Type B pancreatic cell (in vitro differentiated cells): ENCODE results near the gene SSNA1. TPM values are rescaled to one million over a fixed set of nuclear protein-coding genes. Genes with fewer than 3 reads are reported as not detected.
A peak's percentile ranks its signal among the peaks of the same experiment; 100 is the strongest.

Experiments used
- DNase-seq: peaks from one replicate; pipeline ENCODE4 v3.0.0; 2021; ENCODE audit warnings: mixed read lengths; ENCODE audit not compliant: unreplicated experiment; ENCODE audit errors: extremely low spot score
- H3K27ac Mint-ChIP-seq: 2 replicates; pipeline ENCODE4 v1.8.0; 2021; ENCODE audit warnings: mild to moderate bottlenecking, mixed read lengths
- H3K27me3 Mint-ChIP-seq: 2 replicates; pipeline ENCODE4 v1.8.0; 2021; ENCODE audit warnings: mixed read lengths
- H3K36me3 Mint-ChIP-seq: 2 replicates; pipeline ENCODE4 v1.8.0; 2021; ENCODE audit warnings: mixed read lengths
- H3K4me1 Mint-ChIP-seq: one replicate; pipeline ENCODE4 v1.8.0; 2021; ENCODE audit warnings: mixed read lengths; ENCODE audit not compliant: unreplicated experiment
- H3K4me3 Mint-ChIP-seq: 2 replicates; pipeline ENCODE4 v1.8.0; 2021; ENCODE audit warnings: mild to moderate bottlenecking, mixed read lengths
- H3K9me3 Mint-ChIP-seq: 2 replicates; pipeline ENCODE4 v1.8.0; 2021; ENCODE audit warnings: mixed read lengths
- CTCF ChIP-seq: fragments of 200-600 bp; sonication (generic); conservative IDR thresholded peaks from 2 replicates; pipeline ENCODE4 v1.5.0; 2021; ENCODE audit warnings: antibody characterized with exemption, mild to moderate bottlenecking
- total RNA-seq: library from RNA; stranded (reverse); gene quantifications from 2 replicates; pipeline ENCODE4 v1.2.1, GENCODE V29; 2021; ENCODE audit warnings: low replicate concordance

SSNA1 gene
- total RNA-seq, 1 donor from 2014 or later = 64.9 TPM

- H3K9me3 Mint-ChIP-seq = no peaks in the 10 kb centered on the region
- TF ChIP-seq CTCF = no peak
- DNase-seq = no peak
- H3K27ac Mint-ChIP-seq = peak overlapping the region; percentile 43
- H3K4me3 Mint-ChIP-seq = peak overlapping the region; percentile 31
- H3K36me3 Mint-ChIP-seq = no peaks in the 10 kb centered on the region
- H3K27me3 Mint-ChIP-seq = no peaks in the 10 kb centered on the region
- peaks cover 3% of the 10 kb centered on the region for H3K4me1 Mint-ChIP-seq
These were observed 30.3 kb downstream of the SSNA1 start for GRCh38 chr9:137218754-137219271.

- no peaks in the 10 kb centered on the region for H3K9me3 Mint-ChIP-seq
- no peaks in the 10 kb centered on the region for H3K27me3 Mint-ChIP-seq
- H3K36me3 Mint-ChIP-seq = no peaks in the 10 kb centered on the region
- H3K27ac Mint-ChIP-seq = no peak overlapping the region
- TF ChIP-seq CTCF = no peak
- peak overlapping the region; percentile 58 for H3K4me3 Mint-ChIP-seq
- peaks cover 3% of the 10 kb centered on the region for H3K4me1 Mint-ChIP-seq
- no peak for DNase-seq
These were observed 31.4 kb downstream of the SSNA1 start for GRCh38 chr9:137219757-137220316.

- no peak overlapping the region for H3K27ac Mint-ChIP-seq
- no peak for TF ChIP-seq CTCF
- no peaks in the 10 kb centered on the region for H3K36me3 Mint-ChIP-seq
- H3K4me3 Mint-ChIP-seq = peak overlapping the region; percentile 58
- no peaks in the 10 kb centered on the region for H3K9me3 Mint-ChIP-seq
- DNase-seq = no peak
- peaks cover 3% of the 10 kb centered on the region for H3K4me1 Mint-ChIP-seq
- H3K27me3 Mint-ChIP-seq = no peaks in the 10 kb centered on the region
These were observed 32.0 kb downstream of the SSNA1 start for GRCh38 chr9:137220317-137221094.

GRCh38 chr9:137221095-137221505 lies 32.6 kb downstream of the SSNA1 start:
- H3K27me3 Mint-ChIP-seq = no peaks in the 10 kb centered on the region
- no peaks in the 10 kb centered on the region for H3K9me3 Mint-ChIP-seq
- H3K4me1 Mint-ChIP-seq = peaks cover 3% of the 10 kb centered on the region
- H3K4me3 Mint-ChIP-seq = peak overlapping the region; percentile 39
- no peak for DNase-seq
- no peaks in the 10 kb centered on the region for H3K36me3 Mint-ChIP-seq
- no peak for TF ChIP-seq CTCF
- H3K27ac Mint-ChIP-seq = no peak overlapping the region

- Mint-ChIP-seq H3K36me3 (no peaks in the 10 kb centered on the region), H3K4me1 (peaks cover 3% of the 10 kb centered on the region), H3K9me3 (no peaks in the 10 kb centered on the region), H3K4me3 (no peak overlapping the region), H3K27ac (no peak overlapping the region), H3K27me3 (no peaks in the 10 kb centered on the region)
- no peak for TF ChIP-seq CTCF
- no peak for DNase-seq
These were observed 33.1 kb downstream of the SSNA1 start for GRCh38 chr9:137221506-137222111.
